ENCODE measurements around the gene ZNF236. TPM values are rescaled to one million over a fixed set of nuclear protein-coding genes. Genes with fewer than 3 reads are reported as not detected.

ZNF236 gene
- total and polyA plus RNA-seq, 2 of the 8 experiments (the other 6 are each of a cell fraction or from before 2014, with no cell fraction given), result 6.7 to 14.5 TPM

GRCh38 chr18:76821875-76822505, 367 bp upstream of the ZNF236 start (continued):
- TF ChIP-seq PHF8 (conservative IDR thresholded peaks at IDR 0.05; ENCODE audit: low read depth, low read length), result peak; percentile 67
- peak; percentile 66 for TF ChIP-seq BACH1 (IDR thresholded peaks at IDR 0.05; ENCODE audit: low read length)

All from H1 (cell line).